GM15510 (cell line): ENCODE data around the gene OR52K2.

Source experiments
- POLR2A ChIP-seq: IDR thresholded peaks from 3 replicates; pipeline ENCODE4 v1.6.1; 2011; ENCODE audit warnings: borderline replicate concordance; ENCODE audit not compliant: insufficient read length; ENCODE audit errors: extremely low read depth

The OR52K2 gene

DNA sequence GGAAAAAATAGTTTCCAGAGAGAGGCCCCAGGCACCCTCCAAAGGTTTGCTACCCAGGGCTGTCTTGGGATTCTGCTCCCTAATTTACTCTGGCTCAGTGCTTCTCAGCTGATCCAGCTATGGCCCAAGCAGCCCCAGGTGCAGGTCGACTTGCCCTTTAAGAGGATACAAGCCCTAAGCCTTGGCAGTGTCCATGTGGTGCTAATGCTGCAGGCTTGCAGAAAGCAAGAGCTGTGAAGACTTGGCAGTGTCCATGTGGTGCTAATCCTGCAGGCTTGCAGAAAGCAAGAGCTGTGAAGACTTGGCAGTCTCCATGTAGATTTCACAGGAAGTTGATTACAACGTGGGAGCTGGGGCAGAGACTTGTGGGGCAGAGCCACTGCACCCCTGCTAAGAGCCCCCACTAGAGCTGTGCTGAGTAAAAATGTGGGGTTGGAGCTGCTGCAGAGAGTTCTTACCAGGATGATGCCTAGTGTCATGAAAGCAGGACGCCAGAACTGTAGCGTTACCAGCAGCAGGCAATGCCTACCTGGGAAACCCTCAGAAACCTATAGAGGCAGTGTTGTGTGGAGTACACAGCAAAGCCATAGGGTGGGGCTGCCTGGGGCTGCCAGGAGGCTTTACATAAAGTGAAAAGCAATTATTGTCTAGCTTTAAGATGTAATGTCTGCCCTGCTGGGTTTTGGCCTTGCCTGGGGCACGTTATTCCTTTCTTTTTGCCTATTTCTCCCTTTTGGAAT, 17.2 kb downstream of the OR52K2 start:
- no peak for TF ChIP-seq POLR2A

DNA sequence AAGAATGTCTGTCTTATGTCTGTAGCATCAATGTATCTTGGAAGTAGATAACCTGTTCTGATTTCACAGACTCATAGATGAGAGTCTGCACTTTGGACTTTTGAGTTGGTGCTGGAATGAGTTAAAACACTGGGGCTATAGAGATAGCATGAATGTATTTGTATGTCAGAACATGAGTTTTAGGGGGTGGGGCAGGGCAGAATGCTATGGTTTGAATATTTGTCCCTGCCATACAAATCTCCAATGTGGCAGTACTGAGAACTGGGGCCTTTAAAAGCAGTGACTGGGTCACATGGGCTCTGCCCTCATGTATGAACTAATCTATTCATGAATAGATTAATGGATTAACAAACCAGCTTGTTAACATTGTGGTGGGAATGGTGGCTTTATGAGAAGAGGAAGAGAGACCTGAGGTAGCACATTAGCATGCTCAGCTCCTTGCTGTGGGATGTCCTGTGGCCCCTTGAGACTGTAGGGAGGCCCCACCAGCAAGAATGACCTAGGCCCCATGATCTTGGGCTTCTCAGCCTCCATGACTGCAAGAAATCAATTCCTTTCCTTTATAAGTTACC, 17.9 kb downstream of the OR52K2 start:
- TF ChIP-seq POLR2A: no peak

DNA sequence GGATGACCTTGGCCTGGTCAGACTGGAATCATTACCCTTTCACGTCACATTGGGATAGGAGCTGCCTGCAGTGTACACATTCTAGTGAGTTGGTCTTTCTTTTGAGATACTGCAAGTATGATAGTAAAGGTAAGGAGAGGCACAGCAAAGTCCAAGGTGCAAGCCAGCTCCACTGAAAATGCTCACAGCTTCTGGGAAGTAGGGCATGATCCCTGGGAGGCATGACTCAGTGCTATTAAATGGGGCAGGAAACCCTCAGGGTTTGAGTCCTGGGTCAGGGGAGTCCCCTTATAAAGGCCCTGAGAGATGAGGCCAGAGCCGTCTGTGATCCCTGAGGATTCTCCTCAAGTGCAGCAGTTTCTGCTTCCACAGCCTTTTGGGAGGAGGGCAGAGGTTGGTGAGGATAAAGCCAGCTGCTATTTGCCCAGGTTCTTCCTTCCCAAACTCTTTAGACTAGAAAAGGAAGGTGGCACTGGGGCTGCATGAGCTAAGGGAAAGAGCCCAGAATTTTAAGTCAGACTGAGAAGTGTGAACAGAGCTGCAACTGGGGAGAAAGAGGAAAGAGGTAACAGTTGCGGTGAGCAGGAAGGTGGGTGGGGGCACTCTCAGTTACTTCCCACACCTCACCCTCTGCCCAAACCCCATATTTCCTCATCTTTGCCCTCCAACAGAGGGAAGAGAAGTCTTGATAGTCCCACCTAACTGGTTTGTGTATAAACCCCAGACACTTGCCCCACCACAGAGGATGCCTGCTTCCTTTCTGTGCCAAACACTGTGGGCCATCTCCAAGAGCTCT, 18.9 kb downstream of the OR52K2 start:
- no peak for TF ChIP-seq POLR2A

DNA sequence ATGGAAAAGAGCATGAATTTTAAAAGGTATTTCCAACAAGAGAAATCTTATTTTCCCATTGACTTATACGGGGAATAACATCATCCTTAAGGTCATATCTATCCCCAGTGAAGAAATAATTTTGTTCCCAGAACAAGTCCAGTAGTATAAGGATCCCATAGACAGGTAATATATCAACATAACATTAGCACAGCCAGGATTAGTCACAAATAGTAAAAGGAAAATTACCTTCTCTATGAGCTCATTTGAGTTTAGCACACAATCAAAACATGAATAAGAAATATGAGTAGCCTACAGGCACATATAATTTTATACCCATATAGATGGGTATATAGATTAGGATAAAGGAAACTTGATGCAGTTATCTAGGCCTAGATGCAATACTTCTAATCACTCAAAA, 30.5 kb downstream of the OR52K2 start:
- no peak for TF ChIP-seq POLR2A

DNA sequence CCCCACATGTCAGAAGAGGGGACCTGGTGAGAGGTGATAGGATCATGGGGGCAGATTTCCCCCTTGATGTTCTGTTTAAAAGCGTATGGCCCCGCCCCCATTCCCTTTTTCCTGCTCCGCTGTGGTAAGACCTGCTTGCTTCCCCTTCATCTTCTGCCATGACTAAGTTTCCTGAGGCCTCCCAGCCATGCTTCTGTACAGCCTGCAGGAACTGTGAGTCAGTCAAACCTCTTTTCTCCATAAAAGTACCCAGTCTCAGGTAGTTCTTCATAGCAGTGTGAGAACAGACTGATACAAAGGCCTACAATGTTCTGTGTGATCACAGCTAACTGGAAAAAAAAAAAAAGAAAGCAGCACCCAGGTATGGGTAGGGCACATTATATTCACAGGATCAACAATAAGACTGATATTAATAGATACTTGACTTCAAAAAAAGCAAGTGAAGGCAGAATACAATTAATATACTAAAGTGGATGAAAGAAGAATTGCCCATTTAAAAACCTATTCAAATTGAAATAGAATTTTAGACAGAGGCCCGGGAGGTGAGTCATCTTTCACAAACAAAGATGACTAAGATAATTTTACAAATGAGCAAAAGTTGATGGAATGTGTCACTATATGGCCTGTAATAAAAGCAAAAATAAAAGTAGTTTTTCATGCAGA, 31.6 kb downstream of the OR52K2 start:
- TF ChIP-seq POLR2A: no peak

DNA sequence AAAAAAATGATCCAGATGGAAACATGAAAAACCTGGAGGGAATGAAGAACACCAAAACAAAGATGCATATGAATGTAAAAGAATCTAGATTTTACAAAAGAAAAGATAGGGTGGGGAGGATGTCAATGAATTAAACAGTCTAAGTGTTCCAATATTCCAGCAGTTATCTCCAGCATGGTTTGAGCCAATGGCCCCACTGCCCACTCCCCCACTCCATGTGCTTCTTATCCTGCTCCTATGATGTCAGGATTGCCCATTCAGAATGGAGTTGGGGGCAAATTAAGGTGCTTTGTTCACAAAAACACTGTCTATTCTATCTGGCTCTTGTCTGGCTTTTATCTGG, 32.1 kb downstream of the OR52K2 start:
- TF ChIP-seq POLR2A: no peak

DNA sequence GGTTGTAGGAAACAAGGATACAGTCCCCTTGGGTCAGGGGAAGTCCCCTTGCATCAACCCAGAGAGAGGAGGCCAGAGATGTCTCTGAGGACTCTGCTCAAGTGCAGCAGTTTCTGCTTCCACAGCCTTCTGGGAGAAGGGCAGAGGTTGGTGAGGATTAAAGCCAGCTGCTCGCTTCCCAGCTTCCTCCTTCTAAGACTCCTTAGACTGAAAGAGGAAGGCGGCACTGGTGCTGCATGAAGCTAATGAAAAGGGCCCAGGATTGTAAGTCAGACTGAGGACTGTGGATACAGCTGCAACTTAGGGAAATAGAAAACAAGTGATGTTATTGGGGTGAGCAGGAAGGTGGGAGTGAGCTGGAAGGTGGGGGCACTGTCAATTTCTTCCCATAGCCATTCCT, 33.4 kb downstream of the OR52K2 start, which contains the start of gene OR52K1:
TSS of gene OR52K1 (plus strand) at position 202 of the 400 bp plus-strand sequence. CDS start 6,255 bp downstream, outside the sequence.
- no peak for TF ChIP-seq POLR2A

DNA sequence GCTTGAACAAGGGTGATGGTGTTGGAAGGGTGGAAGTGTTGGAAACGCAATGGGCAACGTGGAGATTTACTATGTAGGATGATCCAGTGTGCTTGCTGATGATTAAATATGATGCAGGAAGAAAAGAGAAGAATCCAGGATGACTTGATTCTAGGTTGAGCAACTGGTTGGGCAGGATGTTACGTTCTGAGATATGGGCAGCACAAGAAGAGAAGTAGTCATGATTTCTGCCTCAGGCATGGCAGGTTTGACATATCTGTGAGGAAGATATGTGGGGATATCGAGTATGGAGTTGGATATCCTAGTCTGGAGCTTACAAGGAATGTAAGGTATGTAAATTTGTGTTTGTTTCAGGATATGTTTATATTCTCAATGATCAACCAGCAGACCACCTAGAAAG, 35.2 kb downstream of the OR52K2 start:
- no peak for TF ChIP-seq POLR2A

DNA sequence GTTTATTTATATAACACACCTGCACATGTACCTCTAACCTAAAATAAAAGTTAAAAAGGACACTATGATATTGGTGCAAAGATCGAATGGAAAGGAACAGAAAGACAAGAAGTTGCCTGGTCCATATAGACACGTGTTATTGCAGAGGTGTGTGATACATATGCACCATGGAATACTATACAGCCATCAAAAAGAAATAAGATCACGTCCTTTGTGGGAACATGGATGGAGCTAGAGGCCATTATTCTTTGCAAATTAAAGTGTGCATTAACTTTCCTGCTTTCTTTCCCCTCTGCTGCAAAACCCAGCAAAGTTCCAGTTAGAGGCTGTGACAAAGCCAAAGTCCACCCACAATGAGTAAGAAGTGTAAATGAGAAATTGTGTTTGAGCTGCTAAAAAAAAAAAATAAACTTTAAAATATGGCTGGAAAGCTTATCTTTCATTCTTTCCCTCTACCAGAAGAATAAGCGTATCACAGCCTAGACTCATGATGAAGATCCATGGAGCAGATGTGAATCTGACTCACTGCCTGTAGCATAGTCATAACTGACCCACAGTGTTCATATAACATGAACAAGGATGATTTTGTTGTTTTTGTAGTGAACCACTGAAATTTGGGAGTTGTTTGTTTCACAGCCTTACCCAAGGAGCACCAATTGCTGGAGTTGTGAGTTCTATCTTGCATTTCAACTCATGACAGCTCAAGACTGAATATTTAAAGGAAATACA, 42.9 kb downstream of the OR52K2 start:
- TF ChIP-seq POLR2A: no peak

DNA sequence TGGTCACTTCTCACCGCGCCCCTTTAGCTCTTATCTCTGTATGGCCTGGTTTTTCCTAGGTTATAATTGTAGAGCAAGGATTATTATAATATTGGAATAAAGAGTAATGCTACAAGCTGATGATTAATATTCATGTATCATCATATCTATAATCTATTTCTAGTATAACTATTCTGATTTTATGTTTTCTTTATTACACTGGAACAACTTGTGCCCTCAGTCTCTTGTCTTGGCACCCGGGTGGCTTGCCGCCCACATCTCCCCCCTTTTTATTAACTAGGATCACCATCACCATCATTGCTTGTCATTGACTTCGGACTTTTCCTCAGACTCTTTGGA, 44.4 kb downstream of the OR52K2 start:
- TF ChIP-seq POLR2A: no peak

DNA sequence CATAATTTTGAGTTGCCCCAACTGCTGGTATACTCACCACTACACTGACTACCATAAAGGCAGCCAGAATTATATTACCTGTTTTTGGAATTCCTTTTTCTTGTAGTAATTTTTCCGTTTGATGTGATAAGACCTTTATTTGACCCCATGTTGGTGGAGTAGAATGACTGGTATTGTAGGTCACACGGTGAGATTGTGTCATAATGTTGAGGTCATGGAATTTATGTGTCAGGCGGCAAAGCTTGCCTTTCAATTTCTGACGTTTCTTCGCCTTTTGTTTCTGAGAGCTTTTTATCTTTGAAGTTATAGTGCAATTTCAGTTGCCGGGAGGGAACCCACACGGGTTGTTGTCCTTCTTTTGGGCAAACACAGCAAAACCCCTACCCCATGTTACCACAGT, 46.4 kb downstream of the OR52K2 start:
- TF ChIP-seq POLR2A: no peak

DNA sequence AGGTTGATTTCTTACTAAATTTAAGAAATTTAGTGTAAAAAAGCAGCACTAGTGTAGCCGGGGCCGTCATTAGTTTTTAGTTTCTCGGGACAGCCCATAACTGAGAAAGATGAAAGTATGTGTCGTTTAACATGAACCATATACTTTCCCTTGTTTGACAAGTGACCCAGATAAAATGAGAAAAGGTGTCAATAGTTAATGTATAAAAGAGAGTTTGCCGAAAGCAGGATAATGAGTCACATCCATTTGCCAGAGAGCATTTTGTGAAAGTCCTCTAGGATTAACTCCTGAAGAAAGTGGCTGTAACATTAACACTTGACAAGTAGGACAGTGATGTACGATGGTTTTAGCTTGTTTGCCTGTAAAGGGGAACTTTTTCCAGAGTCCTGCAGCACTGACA, 46.9 kb downstream of the OR52K2 start:
- no peak for TF ChIP-seq POLR2A

DNA sequence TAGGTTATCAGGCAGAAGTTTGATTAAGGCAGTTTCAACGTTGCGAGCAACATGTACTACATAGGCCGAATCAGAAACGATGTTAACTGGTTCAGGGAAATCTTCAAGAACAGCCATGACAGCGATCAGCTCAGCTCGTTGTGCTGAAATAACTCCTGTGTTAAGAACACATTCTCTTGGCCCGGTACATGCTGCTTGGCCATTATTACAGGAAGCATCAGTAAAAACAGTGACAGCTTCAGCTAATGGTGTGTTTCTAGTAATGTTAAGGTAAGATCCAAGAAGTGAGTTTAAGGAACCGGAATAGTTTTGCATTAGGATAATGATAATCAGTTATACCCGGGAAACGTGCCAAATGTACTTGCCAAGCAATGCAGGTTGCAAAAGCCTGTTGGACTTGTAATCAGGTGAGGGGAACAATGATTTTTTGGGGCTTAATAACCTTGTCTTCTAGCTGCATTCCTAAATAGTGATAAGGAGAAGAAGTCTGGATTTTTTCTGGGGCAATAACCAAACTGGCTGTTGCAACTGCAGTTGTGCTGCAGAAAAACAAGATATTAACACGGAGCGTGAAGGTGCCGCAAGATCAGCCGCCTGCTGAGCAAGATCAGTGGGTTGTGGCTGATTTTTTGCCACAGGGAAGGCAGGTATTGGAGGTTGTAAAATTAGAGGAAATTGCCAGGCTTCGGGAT, 47.6 kb downstream of the OR52K2 start:
- TF ChIP-seq POLR2A: no peak
